ENCODE results near the gene C14orf180.
A peak's percentile ranks its signal among the peaks of the same experiment; 100 is the strongest.

C14orf180 gene

DNA sequence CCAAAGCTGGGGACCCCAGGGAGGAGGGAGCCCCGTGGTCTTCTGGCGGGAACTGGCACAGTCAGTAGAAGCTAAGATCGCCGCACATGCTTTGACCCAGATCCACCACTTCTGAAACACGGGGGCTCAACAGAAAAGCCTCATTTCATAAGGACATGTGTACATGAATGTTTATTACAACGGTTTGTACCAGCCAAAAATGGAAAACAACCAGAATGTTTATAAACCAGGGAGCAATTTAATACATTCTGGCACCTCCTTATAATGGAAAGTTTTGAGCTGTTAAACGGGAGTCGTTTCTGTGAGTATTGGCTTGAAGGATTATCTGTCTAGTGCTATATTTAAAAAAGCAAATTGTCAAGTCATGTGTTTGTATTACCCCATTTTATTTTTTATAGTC, 32.3 kb downstream of the C14orf180 start:
- no peaks in the 10 kb centered on the region for H3K36me3 ChIP-seq (ENCODE audit: control insufficient read depth in 2 of 2, insufficient read depth in 1 of 2, low read length in 2 of 2)
- no peaks in the 10 kb centered on the region for H3K4me1 ChIP-seq (ENCODE audit: control insufficient read depth, insufficient read depth, low read length)
- no peak for TF ChIP-seq ZNF341 (tag by site-specific recombination; IDR thresholded peaks at IDR 0.05; ENCODE audit: low read depth)
- TF ChIP-seq ZNF544 (tag by site-specific recombination; IDR thresholded peaks at IDR 0.05): no peak
- no peak for TF ChIP-seq KLF8 (tag by site-specific recombination; IDR thresholded peaks at IDR 0.05)
- TF ChIP-seq, protein P1, sequence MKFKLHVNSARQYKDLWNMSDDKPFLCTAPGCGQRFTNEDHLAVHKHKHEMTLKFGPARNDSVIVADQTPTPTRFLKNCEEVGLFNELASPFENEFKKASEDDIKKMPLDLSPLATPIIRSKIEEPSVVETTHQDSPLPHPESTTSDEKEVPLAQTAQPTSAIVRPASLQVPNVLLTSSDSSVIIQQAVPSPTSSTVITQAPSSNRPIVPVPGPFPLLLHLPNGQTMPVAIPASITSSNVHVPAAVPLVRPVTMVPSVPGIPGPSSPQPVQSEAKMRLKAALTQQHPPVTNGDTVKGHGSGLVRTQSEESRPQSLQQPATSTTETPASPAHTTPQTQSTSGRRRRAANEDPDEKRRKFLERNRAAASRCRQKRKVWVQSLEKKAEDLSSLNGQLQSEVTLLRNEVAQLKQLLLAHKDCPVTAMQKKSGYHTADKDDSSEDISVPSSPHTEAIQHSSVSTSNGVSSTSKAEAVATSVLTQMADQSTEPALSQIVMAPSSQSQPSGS (tag by site-specific recombination; IDR thresholded peaks at IDR 0.05; ENCODE audit: low read depth): no peak
- TF ChIP-seq MZF1 (tag by site-specific recombination; IDR thresholded peaks at IDR 0.05; ENCODE audit: borderline replicate concordance): no peak
- no peak for TF ChIP-seq ZNF121 (tag by site-specific recombination; IDR thresholded peaks at IDR 0.05)
- no peak for TF ChIP-seq ZNF366 (tag by site-specific recombination; conservative IDR thresholded peaks at IDR 0.05)
- TF ChIP-seq ZNF600 (tag by site-specific recombination; IDR thresholded peaks at IDR 0.05): no peak
- TF ChIP-seq ZNF10 (tag by site-specific recombination; IDR thresholded peaks at IDR 0.05): no peak
- no peak for TF ChIP-seq WT1 (tag by site-specific recombination; IDR thresholded peaks at IDR 0.05)
- no peak for TF ChIP-seq ZNF560 (tag by site-specific recombination; IDR thresholded peaks at IDR 0.05; ENCODE audit: borderline replicate concordance)
- no peak for TF ChIP-seq ZFP37 (tag by site-specific recombination; IDR thresholded peaks at IDR 0.05)
- no peak for TF ChIP-seq ZNF768 (tag by site-specific recombination; IDR thresholded peaks at IDR 0.05)
- TF ChIP-seq ZNF175 (tag by site-specific recombination; IDR thresholded peaks at IDR 0.05): no peak
- no peak for TF ChIP-seq ZNF211 (tag by site-specific recombination; IDR thresholded peaks at IDR 0.05; ENCODE audit: low read depth)
- TF ChIP-seq ZNF623 (tag by site-specific recombination; IDR thresholded peaks at IDR 0.05): no peak
- CTCF ChIA-PET: interaction anchor here (0.6 kb wide), 1 partner anchor 799 kb away, joined by 3 read pairs; no protein-coding TSS in a partner anchor
- POLR2A ChIA-PET: no interaction called here
- H3K27ac ChIP-seq (ENCODE audit: extremely low read depth, low read depth, low read length): no peak overlapping the region
- no peak overlapping the region for H3K4me3 ChIP-seq (ENCODE audit: low read depth, low read length)
- no peaks in the 10 kb centered on the region for H3K9me3 ChIP-seq (ENCODE audit: control insufficient read depth, insufficient read depth, low read depth, low read length)

DNA sequence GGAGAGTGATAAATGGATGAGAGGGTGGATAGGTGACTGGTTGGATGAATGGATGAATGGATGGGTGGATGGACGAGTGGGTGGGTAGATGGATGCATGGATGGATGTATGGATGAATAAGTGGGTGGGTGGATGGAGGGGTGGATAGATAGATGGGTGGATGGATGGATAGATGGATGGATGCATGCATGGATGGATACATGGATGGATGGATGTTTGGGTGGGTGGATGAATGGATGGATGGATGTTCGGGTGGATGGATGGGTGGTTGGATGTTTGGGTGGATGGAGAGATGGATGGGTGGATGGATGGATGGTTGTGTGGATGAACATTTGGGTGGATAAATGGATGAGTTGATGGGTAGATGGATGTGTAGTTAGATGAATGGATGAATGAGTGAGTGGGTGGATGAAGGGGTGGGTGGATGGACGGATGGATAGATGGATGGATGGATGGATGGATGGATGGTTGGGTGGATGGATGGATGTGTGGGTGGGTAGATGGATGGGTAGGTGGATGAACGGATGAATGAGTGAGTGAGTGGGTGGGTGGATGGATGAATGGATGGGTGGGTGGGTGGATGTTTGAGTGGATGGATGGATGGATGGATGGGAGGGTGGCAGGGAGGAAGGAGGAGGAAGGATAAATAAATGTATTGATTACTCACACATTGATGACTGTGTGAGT, 34.7 kb downstream of the C14orf180 start:
- no peak overlapping the region for H3K27ac ChIP-seq (ENCODE audit: extremely low read depth, low read depth, low read length)
- H3K4me1 ChIP-seq (ENCODE audit: control insufficient read depth, insufficient read depth, low read length): no peaks in the 10 kb centered on the region
- H3K36me3 ChIP-seq (ENCODE audit: control insufficient read depth in 2 of 2, insufficient read depth in 1 of 2, low read length in 2 of 2): no peaks in the 10 kb centered on the region
- POLR2A ChIA-PET: no interaction called here
- no peak overlapping the region for H3K4me3 ChIP-seq (ENCODE audit: low read depth, low read length)
- CTCF ChIA-PET: interaction anchor here (1.4 kb wide), 1 partner anchor 50 kb away, joined by 4 read pairs; no protein-coding TSS in a partner anchor
- no peaks in the 10 kb centered on the region for H3K9me3 ChIP-seq (ENCODE audit: control insufficient read depth, insufficient read depth, low read depth, low read length)
- TF ChIP-seq, protein P2, sequence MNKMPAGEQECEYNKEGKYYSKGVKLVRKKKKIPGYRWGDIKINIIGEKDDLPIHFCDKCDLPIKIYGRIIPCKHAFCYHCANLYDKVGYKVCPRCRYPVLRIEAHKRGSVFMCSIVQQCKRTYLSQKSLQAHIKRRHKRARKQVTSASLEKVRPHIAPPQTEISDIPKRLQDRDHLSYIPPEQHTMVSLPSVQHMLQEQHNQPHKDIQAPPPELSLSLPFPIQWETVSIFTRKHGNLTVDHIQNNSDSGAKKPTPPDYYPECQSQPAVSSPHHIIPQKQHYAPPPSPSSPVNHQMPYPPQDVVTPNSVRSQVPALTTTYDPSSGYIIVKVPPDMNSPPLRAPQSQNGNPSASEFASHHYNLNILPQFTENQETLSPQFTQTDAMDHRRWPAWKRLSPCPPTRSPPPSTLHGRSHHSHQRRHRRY (tag by site-specific recombination; IDR thresholded peaks at IDR 0.05): no peak
- TF ChIP-seq ZBTB21 (tag by site-specific recombination; IDR thresholded peaks at IDR 0.05) (no peak), ZNF785 (tag by site-specific recombination; IDR thresholded peaks at IDR 0.05) (no peak), ZBTB17 (tag by site-specific recombination; IDR thresholded peaks at IDR 0.05) (peak; percentile 98), ZSCAN30 (tag by site-specific recombination; IDR thresholded peaks at IDR 0.05) (no peak), ZNF521 (tag by site-specific recombination; IDR thresholded peaks at IDR 0.05) (0 out of 2 replicates have a peak, but pooled peaks have one; percentile 42), SALL2 (tag by site-specific recombination; IDR thresholded peaks at IDR 0.05; ENCODE audit: borderline replicate concordance) (no peak), ZNF292 (tag by site-specific recombination; IDR thresholded peaks at IDR 0.05; ENCODE audit: borderline replicate concordance, low read depth) (no peak), EGR2 (tag by site-specific recombination; IDR thresholded peaks at IDR 0.05; ENCODE audit: low read depth) (peak; percentile 94), ZFHX2 (tag by site-specific recombination; conservative IDR thresholded peaks at IDR 0.05) (peak; percentile 92)
- TF ChIP-seq, protein P3, sequence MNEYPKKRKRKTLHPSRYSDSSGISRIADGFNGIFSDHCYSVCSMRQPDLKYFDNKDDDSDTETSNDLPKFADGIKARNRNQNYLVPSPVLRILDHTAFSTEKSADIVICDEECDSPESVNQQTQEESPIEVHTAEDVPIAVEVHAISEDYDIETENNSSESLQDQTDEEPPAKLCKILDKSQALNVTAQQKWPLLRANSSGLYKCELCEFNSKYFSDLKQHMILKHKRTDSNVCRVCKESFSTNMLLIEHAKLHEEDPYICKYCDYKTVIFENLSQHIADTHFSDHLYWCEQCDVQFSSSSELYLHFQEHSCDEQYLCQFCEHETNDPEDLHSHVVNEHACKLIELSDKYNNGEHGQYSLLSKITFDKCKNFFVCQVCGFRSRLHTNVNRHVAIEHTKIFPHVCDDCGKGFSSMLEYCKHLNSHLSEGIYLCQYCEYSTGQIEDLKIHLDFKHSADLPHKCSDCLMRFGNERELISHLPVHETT (tag by site-specific recombination; IDR thresholded peaks at IDR 0.05): no peak
- TF ChIP-seq, protein P4, sequence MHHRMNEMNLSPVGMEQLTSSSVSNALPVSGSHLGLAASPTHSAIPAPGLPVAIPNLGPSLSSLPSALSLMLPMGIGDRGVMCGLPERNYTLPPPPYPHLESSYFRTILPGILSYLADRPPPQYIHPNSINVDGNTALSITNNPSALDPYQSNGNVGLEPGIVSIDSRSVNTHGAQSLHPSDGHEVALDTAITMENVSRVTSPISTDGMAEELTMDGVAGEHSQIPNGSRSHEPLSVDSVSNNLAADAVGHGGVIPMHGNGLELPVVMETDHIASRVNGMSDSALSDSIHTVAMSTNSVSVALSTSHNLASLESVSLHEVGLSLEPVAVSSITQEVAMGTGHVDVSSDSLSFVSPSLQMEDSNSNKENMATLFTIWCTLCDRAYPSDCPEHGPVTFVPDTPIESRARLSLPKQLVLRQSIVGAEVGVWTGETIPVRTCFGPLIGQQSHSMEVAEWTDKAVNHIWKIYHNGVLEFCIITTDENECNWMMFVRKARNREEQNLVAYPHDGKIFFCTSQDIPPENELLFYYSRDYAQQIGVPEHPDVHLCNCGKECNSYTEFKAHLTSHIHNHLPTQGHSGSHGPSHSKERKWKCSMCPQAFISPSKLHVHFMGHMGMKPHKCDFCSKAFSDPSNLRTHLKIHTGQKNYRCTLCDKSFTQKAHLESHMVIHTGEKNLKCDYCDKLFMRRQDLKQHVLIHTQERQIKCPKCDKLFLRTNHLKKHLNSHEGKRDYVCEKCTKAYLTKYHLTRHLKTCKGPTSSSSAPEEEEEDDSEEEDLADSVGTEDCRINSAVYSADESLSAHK (tag by site-specific recombination; IDR thresholded peaks at IDR 0.05): no peak
- TF ChIP-seq, protein P5, sequence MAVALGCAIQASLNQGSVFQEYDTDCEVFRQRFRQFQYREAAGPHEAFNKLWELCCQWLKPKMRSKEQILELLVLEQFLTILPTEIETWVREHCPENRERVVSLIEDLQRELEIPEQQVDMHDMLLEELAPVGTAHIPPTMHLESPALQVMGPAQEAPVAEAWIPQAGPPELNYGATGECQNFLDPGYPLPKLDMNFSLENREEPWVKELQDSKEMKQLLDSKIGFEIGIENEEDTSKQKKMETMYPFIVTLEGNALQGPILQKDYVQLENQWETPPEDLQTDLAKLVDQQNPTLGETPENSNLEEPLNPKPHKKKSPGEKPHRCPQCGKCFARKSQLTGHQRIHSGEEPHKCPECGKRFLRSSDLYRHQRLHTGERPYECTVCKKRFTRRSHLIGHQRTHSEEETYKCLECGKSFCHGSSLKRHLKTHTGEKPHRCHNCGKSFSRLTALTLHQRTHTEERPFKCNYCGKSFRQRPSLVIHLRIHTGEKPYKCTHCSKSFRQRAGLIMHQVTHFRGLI (tag by site-specific recombination; IDR thresholded peaks at IDR 0.05): no peak
